Large intestine (tissue), 12 donors: Measurements from ENCODE around the gene NEK2. TPM values are rescaled to one million over a fixed set of nuclear protein-coding genes. Genes with fewer than 3 reads are reported as not detected.
A peak's percentile ranks its signal among the peaks of the same experiment; 100 is the strongest.
"Not testable (repeated sequence)": the region's sequence is repeated elsewhere in the genome, so short reads cannot be mapped to it uniquely, and the experiment has no call there.

ENCODE experiments used
- DNase-seq, 2 donors: peaks; one replicate each; pipeline versions ENCODE4 v3.0.0 to v3.0.0-alpha.2; 2013
- H3K27ac ChIP-seq: one replicate; pipeline ENCODE4 v1.5.1; 2013; ENCODE audit warnings: low read length
- H3K27me3 ChIP-seq: 2 replicates; pipeline ENCODE4 v1.6.1; 2013; ENCODE audit warnings: low read length; ENCODE audit not compliant: control insufficient read depth, insufficient read depth
- H3K36me3 ChIP-seq: 2 replicates; pipeline ENCODE4 v1.6.1; 2013; ENCODE audit warnings: low read length; ENCODE audit not compliant: control insufficient read depth, insufficient read depth
- H3K4me1 ChIP-seq: one replicate; pipeline ENCODE4 v1.6.1; 2013; ENCODE audit warnings: low read length; ENCODE audit not compliant: control insufficient read depth, insufficient read depth
- H3K4me3 ChIP-seq: one replicate; pipeline ENCODE4 v1.5.1; 2013; ENCODE audit warnings: low read length
- H3K9me3 ChIP-seq: one replicate; pipeline ENCODE4 v1.6.1; 2013; ENCODE audit warnings: mild to moderate bottlenecking, low read depth, low read length, moderate library complexity; ENCODE audit not compliant: control insufficient read depth
- WGBS: methylation state at CpG from one replicate; pipeline ENCODE4 v1.1.5; 2013; ENCODE audit warnings: low lambda C conversion rate; ENCODE audit not compliant: insufficient coverage; 5-methylcytosine and 5-hydroxymethylcytosine counted together
- long read RNA-seq, 11 donors: transcript quantifications; one replicate each; lab custom pipeline, GENCODE V29; 2026
- polyA plus RNA-seq: library from polyadenylated mRNA; unstranded; fragments of 120-200 nt; gene quantifications from one replicate; pipeline ENCODE4 v1.2.1, GENCODE V29; 2013

Gene NEK2
- 11.1 TPM for polyA plus RNA-seq
- long read RNA-seq, donor 1, partial matches to known transcripts: 0 of 1 reads
- long read RNA-seq, donor 1, other reads (novel, unspliced or antisense): 0 of 1 reads
- long read RNA-seq, donor 2: 0 reads
- long read RNA-seq, donor 3: 0 reads
- long read RNA-seq, donor 4, partial matches to known transcripts: 0 of 1 reads
- long read RNA-seq, donor 4, other reads (novel, unspliced or antisense): 0 of 1 reads
- long read RNA-seq, donor 5, partial matches to known transcripts: 0 of 2 reads
- long read RNA-seq, donor 5, other reads (novel, unspliced or antisense): 0 of 2 reads
- long read RNA-seq, donor 6, partial matches to known transcripts: 0 of 3 reads
- long read RNA-seq, donor 6, other reads (novel, unspliced or antisense): 0 of 3 reads
- long read RNA-seq, donor 7: 0 reads
- long read RNA-seq, donor 8, partial matches to known transcripts: 0 of 1 reads
- long read RNA-seq, donor 8, other reads (novel, unspliced or antisense): 0 of 1 reads
- long read RNA-seq, donor 9, partial matches to known transcripts: 0 of 2 reads
- long read RNA-seq, donor 9, other reads (novel, unspliced or antisense): 0 of 2 reads
- long read RNA-seq, donor 10: 0 reads
- long read RNA-seq, donor 11: 0 reads

DNA sequence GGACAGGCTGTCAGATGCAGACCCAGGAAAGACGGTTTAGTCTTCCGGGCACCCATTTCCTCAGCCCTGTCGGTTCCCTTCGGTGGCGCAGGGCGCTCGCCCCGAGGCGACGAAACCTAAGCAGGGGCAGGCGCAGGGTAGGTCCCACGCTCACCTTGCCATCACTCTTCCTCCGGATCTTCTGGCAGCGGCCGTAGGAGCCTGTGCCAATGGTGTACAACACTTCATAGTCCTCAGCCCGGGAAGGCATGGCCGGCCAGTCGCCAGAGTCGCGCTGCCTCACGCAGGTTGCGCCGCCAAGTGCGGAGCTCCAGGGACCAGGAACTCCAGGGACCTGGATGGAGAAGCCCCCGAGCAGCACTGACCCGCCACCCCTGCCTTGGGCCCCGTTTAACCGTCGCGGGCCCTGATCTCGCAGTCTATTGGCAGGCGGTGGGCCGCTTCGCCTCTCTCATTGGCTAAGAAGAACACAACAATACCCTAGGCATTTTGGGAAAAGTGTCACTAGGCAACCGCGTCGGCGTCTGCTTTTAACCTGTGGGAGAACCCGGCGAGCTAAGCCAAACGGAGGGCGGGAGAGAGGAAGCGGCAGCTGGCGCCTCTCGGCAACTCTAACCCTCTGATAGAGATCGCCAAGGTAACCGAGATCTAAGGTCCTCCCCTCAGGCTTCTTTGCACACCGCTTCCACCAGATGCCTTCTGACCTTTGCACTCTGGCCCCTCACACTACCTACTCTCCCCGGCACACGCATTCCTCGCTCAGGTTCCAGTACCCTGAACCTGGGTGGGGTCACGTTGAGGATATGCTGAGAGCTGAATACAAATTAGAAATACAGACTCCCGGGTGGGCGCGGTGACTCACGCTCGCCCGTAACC is at the start of gene NEK2:
Gene NEK2, minus strand, starts transcription at position 392 of the 876 bp plus-strand sequence. Its CDS starts 142 bp downstream, at position 250.
- peak within 1 kb of the TSS; percentile 61 for H3K4me3 ChIP-seq
- no peaks in the 10 kb centered on the region for H3K27me3 ChIP-seq
- no peaks in the 10 kb centered on the region for H3K36me3 ChIP-seq
- DNase-seq: peak; percentile 94 to 98
- no CpG with 5 or more reads among the region's 58 CpGs for WGBS
- no peaks in the 10 kb centered on the region for H3K9me3 ChIP-seq
- H3K27ac ChIP-seq: peak within 1 kb of the TSS; percentile 27
- H3K4me1 ChIP-seq: no peaks in the 10 kb centered on the region

DNA sequence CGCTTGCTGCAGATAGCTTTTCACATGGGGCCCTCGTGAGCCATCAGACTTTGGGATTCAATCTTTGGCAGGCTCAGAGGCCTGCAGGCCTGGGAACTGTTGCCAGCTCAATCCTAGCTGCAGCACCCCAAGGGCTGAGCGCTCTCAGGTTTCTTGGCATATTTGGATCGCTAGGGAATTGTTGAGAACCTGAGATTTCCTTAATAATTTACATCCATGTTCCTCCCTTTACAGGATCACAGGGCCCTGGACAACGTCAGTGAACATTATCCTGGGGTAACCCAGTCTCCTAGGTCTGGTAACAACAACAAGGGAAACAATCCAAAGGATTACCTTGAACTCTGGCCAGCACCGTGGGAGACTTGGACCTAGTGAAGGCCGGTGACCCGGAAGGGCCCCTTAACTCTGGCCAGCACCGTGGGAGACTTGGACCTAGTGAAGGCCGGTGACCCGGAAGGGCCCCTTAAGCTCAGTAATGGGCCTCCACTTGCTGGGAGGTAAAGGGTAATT is 49.3 kb upstream of the NEK2 start:
- Histone ChIP-seq H3K4me1 (no peaks in the 10 kb centered on the region), H3K4me3 (no peak overlapping the region), H3K9me3 (no peaks in the 10 kb centered on the region), H3K36me3 (no peaks in the 10 kb centered on the region), H3K27ac (no peak overlapping the region), H3K27me3 (no peaks in the 10 kb centered on the region)
- WGBS: no CpG with 5 or more reads among the region's 11 CpGs
- DNase-seq: no peak

DNA sequence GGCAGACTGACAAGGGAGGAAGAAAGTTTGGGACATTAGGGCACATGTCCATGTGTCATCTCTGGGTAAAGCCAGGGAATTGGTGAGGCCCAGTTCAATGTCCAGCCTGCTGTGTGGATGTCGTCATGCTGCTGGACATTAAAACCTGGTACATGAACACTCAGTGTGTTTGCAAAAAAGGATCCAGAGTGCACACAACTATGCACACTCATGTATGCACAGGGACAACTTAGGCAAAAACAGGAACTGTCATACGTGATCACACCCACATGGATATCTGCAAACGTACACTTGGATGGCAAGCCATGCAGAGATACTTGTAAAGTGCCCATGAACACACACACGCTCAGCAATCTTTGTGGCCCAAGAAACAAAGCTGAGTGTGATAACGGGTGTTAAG is 47.9 kb upstream of the NEK2 start:
- WGBS: no CpG with 5 or more reads among the region's 5 CpGs
- H3K27ac ChIP-seq: no peak overlapping the region
- no peak overlapping the region for H3K4me3 ChIP-seq
- H3K9me3 ChIP-seq: no peaks in the 10 kb centered on the region
- no peaks in the 10 kb centered on the region for H3K4me1 ChIP-seq
- DNase-seq: no peak
- no peaks in the 10 kb centered on the region for H3K36me3 ChIP-seq
- H3K27me3 ChIP-seq: no peaks in the 10 kb centered on the region

DNA sequence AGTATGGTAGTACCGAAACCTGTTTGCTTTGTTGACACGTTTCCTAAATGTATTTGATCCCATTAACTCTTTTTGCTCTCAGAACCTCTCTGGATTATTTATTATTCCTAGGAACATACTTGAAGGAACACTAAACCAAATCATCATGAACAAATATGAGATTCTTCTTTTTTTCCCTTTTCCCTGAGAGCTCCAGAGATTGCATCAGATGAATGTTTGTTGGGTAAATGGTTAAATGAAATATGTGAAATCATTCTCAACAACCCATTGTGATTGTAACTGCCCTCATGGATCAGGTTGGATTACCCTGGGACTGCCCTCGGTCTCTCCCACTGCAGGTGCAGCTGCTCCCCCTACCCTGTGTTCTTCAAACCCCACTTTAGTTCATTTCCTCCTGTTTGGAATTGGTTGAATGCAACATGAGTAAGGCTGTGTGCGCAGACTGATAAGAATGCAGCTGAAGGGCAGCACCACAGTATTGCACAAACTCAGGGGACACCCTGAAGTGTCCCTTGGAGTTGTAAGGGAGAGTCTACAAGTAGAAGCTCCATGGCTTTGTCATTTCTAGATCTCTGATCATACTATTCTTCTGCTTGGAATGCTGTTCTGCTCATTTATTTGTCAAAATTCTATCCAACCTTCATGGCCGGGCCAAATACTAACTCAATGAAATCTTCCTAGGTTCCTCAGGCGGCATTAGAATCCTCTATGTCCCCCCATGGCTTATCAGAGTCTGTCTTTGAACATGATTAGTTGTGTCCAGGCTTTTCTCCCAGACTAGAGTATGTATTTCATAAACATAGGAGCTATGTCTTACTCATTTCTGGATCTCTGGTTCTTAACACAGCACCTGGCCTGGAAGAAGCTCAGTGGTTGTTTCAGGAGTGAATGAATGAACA is 47.1 kb upstream of the NEK2 start:
- no peak overlapping the region for H3K4me3 ChIP-seq

GRCh38 chr1:211716555-211716954 is 41.1 kb upstream of the NEK2 start:
- not testable (repeated sequence) for H3K4me1 ChIP-seq, H3K36me3 ChIP-seq, H3K27me3 ChIP-seq, H3K9me3 ChIP-seq, H3K27ac ChIP-seq, H3K4me3 ChIP-seq, DNase-seq
- no CpG with 5 or more reads among the region's 4 CpGs for WGBS

More for the DNA sequence above, 47.1 kb upstream of the NEK2 start:
- H3K9me3 ChIP-seq: no peaks in the 10 kb centered on the region
- no peaks in the 10 kb centered on the region for H3K27me3 ChIP-seq
- no peaks in the 10 kb centered on the region for H3K4me1 ChIP-seq
- no peaks in the 10 kb centered on the region for H3K36me3 ChIP-seq
- WGBS: no CpG with 5 or more reads among the region's 6 CpGs
- peak; percentile 24 to 47 for DNase-seq
- H3K27ac ChIP-seq: no peak overlapping the region

DNA sequence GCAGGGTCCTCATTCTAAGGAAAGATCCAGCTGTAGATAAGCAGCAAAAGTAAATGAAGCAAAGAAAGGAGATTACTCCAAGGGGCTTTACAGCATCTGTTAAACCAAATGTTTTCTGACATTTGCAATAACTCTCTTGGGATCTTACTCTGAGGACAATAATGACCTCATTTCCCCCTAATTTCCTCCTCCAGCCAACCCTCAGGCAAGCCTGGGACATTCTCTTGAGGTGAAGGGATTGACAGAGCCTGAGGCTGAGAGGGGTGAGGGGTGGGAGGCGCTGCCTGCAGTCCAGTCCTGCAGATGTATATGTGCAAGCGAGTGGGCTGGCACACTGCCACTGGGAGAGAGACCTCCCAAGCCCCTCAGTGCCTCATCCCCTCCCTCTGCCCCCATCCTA is 40.5 kb upstream of the NEK2 start:
- Histone ChIP-seq H3K4me1 (no peaks in the 10 kb centered on the region), H3K9me3 (no peaks in the 10 kb centered on the region), H3K27me3 (no peaks in the 10 kb centered on the region), H3K36me3 (no peaks in the 10 kb centered on the region), H3K4me3 (no peak overlapping the region), H3K27ac (no peak overlapping the region)
- DNase-seq: no peak
- WGBS: no CpG with 5 or more reads among the region's 2 CpGs

DNA sequence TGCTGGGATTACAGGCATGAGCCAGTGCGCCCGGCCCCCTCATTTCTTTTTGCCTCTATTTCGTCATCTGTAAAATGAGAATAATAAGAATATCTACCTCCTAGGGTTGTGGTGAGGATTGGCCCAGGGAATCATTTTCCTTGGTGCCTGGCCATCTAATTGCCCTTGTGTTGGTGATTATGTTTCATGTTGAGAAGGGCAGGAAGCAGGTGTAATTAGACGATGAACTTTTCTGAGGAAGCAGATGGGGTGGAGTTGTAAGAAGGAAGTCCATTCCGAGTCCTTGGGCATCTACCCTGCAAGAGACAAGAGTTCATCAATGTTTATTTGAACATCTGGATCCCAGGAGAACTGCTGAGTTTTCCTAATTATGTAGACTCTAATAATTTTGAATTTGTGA is 38.7 kb upstream of the NEK2 start:
- no CpG with 5 or more reads among the region's 5 CpGs for WGBS
- no peaks in the 10 kb centered on the region for H3K4me1 ChIP-seq
- no peaks in the 10 kb centered on the region for H3K27me3 ChIP-seq
- H3K27ac ChIP-seq: no peak overlapping the region
- no peaks in the 10 kb centered on the region for H3K36me3 ChIP-seq
- no peaks in the 10 kb centered on the region for H3K9me3 ChIP-seq
- DNase-seq: no peak
- H3K4me3 ChIP-seq: no peak overlapping the region

GRCh38 chr1:211713231-211713630 is 37.8 kb upstream of the NEK2 start:
- 100% methylated on average over 3 of the region's 10 CpGs for WGBS
- H3K36me3 ChIP-seq: no peaks in the 10 kb centered on the region
- no peak overlapping the region for H3K4me3 ChIP-seq
- no peaks in the 10 kb centered on the region for H3K4me1 ChIP-seq
- H3K9me3 ChIP-seq: no peaks in the 10 kb centered on the region
- no peak overlapping the region for H3K27ac ChIP-seq
- H3K27me3 ChIP-seq: no peaks in the 10 kb centered on the region
- no peak for DNase-seq

GRCh38 chr1:211711315-211711705 is 35.9 kb upstream of the NEK2 start:
- Histone ChIP-seq H3K27me3 (no peaks in the 10 kb centered on the region), H3K4me1 (no peaks in the 10 kb centered on the region), H3K27ac (no peak overlapping the region), H3K36me3 (no peaks in the 10 kb centered on the region), H3K9me3 (no peaks in the 10 kb centered on the region), H3K4me3 (no peak overlapping the region)
- no peak for DNase-seq
- no CpG with 5 or more reads among the region's 4 CpGs for WGBS
